ENCODE measurements around the gene UNK.
"Not testable (repeated sequence)": the region's sequence is repeated elsewhere in the genome, so short reads cannot be mapped to it uniquely, and the experiment has no call there.

The UNK gene

GRCh38 chr17:75773808-75774470 lies 10.7 kb upstream of the UNK start:
- DNase-seq = no peak

- no peak for DNase-seq
These were observed 10.1 kb upstream of the UNK start for GRCh38 chr17:75774471-75774990.

DNA sequence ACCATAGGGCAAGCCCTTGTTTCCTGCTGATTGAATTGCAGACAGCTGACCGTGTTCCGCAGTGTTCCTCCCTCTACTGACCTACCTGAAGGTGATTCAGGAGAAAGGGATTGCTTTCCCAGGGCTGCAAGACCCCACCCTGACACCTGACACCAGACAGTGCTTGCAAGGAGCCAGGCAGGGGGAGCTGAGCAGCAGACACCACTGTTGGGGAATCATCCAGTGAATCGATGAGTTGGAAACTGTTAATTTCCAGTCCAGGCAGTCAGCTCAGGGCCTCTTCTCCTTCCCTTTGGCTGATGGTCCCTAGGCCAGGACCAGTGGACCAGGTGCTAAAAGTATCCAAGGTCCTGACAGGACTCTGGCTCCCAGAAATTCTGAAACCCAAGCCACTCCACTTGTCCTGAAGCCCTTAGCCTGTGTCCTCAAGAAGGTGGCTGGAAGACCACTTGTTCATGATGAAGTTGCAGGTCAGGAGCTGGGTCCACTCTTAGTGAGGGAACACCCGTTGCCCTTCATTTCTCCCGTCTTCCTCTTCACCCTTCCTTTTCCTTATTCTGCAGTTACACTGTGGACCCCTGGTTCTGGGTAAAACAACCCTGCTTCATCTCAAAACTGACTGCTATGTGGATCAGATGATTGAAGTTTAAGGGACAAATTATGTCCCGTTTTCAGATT lies 9.5 kb upstream of the UNK start:
- no peak for DNase-seq

DNA sequence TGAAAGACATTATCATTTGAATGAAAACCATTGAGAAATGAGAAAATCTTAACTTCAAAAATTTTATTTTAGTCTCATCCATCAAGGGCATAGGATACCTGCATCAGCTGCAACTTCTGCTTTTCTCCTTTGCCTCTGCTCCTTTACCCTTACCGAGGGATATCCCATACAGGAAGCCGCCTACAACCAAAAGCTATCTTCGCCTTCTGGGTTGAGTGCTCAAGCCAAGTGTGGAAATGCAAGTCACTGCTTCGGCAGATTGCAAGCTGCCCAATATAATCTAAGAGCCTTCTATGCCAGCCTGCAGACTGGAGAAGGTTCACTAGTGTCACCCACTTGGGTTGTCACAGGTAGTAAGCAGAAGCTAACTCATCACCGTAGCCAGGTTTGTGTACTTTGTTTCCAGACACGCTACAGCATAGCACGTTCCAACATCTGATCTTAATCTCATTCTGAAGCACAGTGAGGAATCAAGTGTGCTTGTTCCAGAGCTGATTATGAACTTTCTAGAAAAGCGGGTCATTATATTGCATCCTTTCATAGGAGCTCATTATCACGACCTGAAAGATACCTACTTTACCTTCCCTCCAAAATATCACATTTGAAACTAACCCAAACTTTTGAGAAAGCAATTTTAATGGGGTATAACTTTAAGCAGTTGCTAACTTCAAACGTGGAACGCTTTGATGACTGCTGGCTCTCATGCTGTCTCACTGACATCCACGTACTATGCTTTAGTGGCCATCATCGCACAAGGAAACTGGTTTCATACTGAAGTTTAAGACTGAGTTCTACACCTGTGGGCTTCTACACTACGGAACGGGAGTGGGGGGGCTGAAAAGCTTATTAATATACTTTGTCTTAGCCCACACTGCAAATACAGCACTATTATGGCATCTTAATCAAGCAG lies 8.0 kb upstream of the UNK start:
- peak; percentile 43 for DNase-seq

GRCh38 chr17:75777296-75777922 lies 7.2 kb upstream of the UNK start:
- no peak for DNase-seq

- not testable (repeated sequence) for DNase-seq
These were observed 6.3 kb upstream of the UNK start for GRCh38 chr17:75778066-75778860.

- DNase-seq = peak; percentile 53
These were observed 5.8 kb upstream of the UNK start for GRCh38 chr17:75778861-75779249.

GRCh38 chr17:75779250-75779986 lies 5.2 kb upstream of the UNK start:
- DNase-seq = peak; percentile 100

DNA sequence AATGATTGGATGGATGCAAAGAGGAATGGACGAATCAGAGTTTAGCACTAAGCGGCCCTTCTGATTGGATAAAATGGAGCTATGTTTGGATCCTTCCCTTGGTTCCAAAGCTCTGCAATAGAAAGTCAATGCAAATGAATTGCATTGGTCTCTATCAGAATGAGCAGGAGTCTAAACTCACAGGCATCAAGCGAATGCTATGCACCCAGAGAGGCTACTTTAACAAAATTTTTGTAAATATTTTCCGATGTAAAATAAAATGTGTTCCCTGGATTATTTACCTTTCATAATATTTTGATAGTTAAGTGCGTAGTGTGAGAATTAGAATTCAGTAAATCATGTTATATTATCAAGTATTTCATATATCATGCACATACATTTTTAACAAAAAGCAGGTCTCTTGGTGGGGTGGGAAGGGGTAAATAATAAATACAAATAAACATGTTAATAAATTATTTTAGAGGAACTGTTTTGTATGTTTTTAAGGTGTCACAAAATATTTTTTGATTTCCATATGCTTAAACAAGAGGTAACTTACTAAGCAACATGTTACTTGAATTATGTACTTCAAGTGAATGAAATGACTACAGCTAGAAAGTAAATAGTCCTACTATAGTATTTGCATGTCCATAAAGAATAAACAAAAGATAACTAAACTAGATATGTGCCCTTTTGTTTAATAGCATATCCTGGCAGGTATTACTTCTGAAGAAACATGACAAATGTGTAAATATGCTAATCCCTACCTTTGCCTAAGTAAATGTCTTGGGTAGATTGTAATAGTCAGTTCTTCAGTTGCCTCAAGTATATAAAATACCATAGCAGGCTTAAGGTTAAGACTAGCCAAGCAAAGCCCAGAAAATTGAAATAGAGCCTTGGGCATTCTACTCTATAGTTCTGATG lies 4.4 kb upstream of the UNK start:
- no peak for DNase-seq

DNA sequence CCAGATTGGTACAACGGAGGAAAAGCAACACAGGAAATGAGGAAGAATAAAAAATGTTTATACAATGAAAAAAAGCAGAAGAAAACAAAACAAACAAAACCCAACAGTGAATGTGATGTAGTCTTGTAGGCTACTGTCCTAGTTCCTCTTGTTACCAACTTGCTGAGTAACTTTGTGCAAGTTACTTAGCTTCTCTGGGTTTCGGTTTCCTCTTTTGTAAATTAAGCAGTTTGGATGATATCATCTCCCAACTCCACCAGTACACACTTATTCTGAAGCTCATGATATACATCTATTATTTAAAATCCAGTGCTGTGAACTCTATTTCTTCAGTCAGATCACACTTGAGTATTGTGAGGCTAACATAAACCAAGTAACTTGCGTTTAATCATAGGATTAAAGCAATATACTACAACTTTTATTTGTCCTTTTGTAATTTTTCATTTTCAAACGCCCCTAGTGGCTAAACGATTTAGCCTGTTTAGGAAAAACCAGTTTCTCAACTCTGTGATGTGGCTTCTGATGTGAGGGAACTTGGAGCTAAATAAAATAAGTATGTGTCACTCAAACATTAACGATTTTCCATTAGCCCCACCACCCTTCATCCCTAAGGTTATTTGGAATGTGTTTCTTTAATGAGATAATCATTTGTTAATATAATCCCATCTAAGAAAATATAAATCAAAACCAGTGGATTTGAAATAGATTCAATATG lies 1.4 kb upstream of the UNK start:
- peak; percentile 97 for DNase-seq

GRCh38 chr17:75783803-75784472 lies 668 bp upstream of the UNK start:
- no peak for DNase-seq

- DNase-seq = peak; percentile 89
These were observed 647 bp downstream of the UNK start for GRCh38 chr17:75785016-75785890.

GRCh38 chr17:75791254-75791653 lies 6.6 kb downstream of the UNK start:
- DNase-seq = no peak

GRCh38 chr17:75793460-75793859 lies 8.9 kb downstream of the UNK start:
- DNase-seq = no peak

DNA sequence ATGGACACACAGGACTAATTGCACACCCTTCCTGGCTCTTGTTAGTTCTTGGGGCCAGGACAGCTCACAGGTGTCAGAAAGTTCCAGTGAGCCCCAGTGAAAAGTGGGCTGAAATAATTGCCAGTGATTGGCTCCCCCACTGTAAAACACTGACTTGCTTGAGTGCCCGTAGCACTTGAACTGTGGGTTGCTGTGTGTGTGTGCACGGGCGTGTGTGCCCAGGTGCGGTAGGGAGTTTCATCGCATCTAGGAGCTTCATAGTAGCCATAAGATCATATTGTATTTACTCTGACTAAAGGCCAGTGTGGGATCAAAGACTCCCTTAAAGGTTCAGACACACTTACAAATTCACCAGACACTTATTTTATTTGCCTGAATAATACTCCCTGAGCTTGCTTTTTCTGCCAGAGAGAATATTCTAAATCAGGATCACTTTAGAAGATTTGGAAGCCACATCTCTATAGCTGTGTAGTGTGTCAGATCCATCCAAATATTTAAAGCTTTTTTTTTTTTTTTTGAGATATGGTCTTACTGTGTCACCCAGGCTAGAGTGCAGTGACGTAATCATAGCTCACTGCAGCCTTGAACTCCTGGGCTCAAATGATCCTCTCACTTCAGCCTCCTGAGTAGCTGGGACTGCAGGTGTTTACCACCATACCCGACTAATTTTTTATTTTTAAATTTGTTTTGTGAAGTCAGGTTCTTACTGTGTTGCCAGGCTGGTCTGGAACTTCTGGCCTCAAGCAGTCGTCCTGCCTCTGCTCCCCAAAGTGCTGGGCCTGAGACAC lies 11.4 kb downstream of the UNK start:
- DNase-seq = peak; percentile 23

GRCh38 chr17:75799402-75799801 lies 14.8 kb downstream of the UNK start:
- no peak for DNase-seq

DNA sequence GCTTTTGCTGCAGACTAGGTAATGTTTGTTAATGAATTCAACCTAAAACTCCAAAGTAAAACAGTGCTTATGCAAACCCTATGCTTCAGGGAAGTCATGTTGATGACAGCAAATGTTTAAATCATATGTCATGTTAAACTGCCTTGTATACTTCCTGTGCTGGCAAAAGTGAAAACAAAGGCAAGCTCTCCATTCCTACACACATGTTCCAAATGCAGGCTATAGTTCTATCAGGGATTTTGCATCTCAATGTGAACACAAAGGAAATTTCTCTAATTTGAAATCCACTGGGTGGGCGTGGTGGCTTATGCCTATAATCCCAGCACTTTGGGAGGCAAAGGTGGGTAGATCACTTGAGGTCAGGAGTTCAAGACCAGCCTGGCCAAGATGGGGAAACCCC lies 19.3 kb downstream of the UNK start:
- no peak for DNase-seq

Data from MV-4-11 (cell line).